ENCODE data around the gene SNX25.

SNX25 gene

GRCh38 chr4:185384930-185385331, 175.5 kb downstream of the SNX25 start:
- Histone ChIP-seq H4K20me1 (ENCODE audit: insufficient read depth) (no peaks in the 10 kb centered on the region), H3K4me2 (no peak overlapping the region), H3K4me3 (IDR thresholded peaks at IDR 0.05; ENCODE audit: insufficient read depth, low read depth, low read length) (no peak overlapping the region), H3K79me2 (ENCODE audit: insufficient read depth, low read depth) (no peaks in the 10 kb centered on the region), H3K27me3 (ENCODE audit: insufficient read depth, low read depth) (no peaks in the 10 kb centered on the region), H2AFZ (ENCODE audit: low read depth) (no peak overlapping the region), H3K4me1 (ENCODE audit: low read depth, poor library complexity, severe bottlenecking) (no peaks in the 10 kb centered on the region), H3K36me3 (ENCODE audit: insufficient read depth) (no peaks in the 10 kb centered on the region), H3K27ac (no peak overlapping the region), H3K9ac (no peak overlapping the region)
- TF ChIP-seq CTCF (conservative IDR thresholded peaks at IDR 0.05; ENCODE audit: low read depth, low read length): no peak

DNA sequence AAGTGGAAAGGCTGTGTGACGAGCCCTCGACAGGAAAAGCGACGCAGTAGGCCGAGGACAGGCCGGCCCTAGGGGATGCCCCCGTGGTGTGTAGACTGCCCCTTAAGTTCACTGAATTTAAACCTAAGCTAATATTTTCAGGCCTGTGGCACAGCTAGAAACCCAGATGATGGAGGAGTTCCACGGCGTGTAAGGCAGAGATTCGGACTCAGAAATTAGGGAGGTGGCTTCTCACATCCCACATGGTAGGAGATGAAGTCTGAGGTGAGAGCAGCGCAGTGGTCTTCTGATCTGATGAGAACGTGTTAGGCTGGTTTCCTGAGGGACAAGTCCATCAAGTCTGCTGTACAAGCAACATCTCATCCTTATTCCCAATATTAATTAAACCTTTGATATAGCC, 178.6 kb downstream of the SNX25 start:
- no peaks in the 10 kb centered on the region for H4K20me1 ChIP-seq (ENCODE audit: insufficient read depth)
- H3K27me3 ChIP-seq (ENCODE audit: insufficient read depth, low read depth): no peaks in the 10 kb centered on the region
- no peak for TF ChIP-seq CTCF (conservative IDR thresholded peaks at IDR 0.05; ENCODE audit: low read depth, low read length)
- no peaks in the 10 kb centered on the region for H3K79me2 ChIP-seq (ENCODE audit: insufficient read depth, low read depth)
- no peak overlapping the region for H3K4me3 ChIP-seq (IDR thresholded peaks at IDR 0.05; ENCODE audit: insufficient read depth, low read depth, low read length)
- no peak overlapping the region for H3K27ac ChIP-seq
- H3K4me2 ChIP-seq: no peak overlapping the region
- no peak overlapping the region for H2AFZ ChIP-seq (ENCODE audit: low read depth)
- H3K36me3 ChIP-seq (ENCODE audit: insufficient read depth): no peaks in the 10 kb centered on the region
- H3K4me1 ChIP-seq (ENCODE audit: low read depth, poor library complexity, severe bottlenecking): no peaks in the 10 kb centered on the region
- no peak overlapping the region for H3K9ac ChIP-seq

GRCh38 chr4:185390941-185391340, 181.5 kb downstream of the SNX25 start:
- no peak overlapping the region for H3K4me3 ChIP-seq (IDR thresholded peaks at IDR 0.05; ENCODE audit: insufficient read depth, low read depth, low read length)
- TF ChIP-seq CTCF (conservative IDR thresholded peaks at IDR 0.05; ENCODE audit: low read depth, low read length): no peak
- peaks cover 11% of the 10 kb centered on the region for H3K4me1 ChIP-seq (ENCODE audit: low read depth, poor library complexity, severe bottlenecking)
- no peaks in the 10 kb centered on the region for H3K27me3 ChIP-seq (ENCODE audit: insufficient read depth, low read depth)
- no peak overlapping the region for H3K9ac ChIP-seq
- H2AFZ ChIP-seq (ENCODE audit: low read depth): no peak overlapping the region
- H3K79me2 ChIP-seq (ENCODE audit: insufficient read depth, low read depth): no peaks in the 10 kb centered on the region
- no peak overlapping the region for H3K4me2 ChIP-seq
- no peaks in the 10 kb centered on the region for H4K20me1 ChIP-seq (ENCODE audit: insufficient read depth)
- H3K36me3 ChIP-seq (ENCODE audit: insufficient read depth): no peaks in the 10 kb centered on the region
- no peak overlapping the region for H3K27ac ChIP-seq

DNA sequence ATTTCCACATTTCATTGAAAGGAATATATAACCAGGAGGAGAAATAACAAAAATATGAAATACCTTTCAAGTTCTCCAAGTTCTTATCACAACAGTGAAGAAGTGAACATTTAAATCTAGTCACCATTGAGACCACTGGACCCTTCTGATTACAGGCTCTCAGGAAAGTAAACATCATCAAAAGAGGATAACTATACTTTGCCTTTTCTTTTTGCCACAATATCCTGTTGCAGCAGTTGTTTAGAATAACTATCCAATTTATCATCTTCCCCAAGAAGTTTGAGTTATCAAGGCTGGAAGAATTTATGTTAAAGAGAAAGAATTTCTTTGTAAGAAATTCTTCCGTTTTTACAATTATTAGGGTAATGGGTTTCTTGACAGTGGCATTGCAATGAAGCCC, 182.8 kb downstream of the SNX25 start:
- Histone ChIP-seq H3K27ac (no peak overlapping the region), H3K27me3 (ENCODE audit: insufficient read depth, low read depth) (no peaks in the 10 kb centered on the region), H3K4me2 (no peak overlapping the region), H3K9ac (no peak overlapping the region), H3K4me1 (ENCODE audit: low read depth, poor library complexity, severe bottlenecking) (peaks cover 16% of the 10 kb centered on the region), H3K4me3 (IDR thresholded peaks at IDR 0.05; ENCODE audit: insufficient read depth, low read depth, low read length) (no peak overlapping the region), H4K20me1 (ENCODE audit: insufficient read depth) (no peaks in the 10 kb centered on the region), H3K79me2 (ENCODE audit: insufficient read depth, low read depth) (no peaks in the 10 kb centered on the region), H2AFZ (ENCODE audit: low read depth) (no peak overlapping the region), H3K36me3 (ENCODE audit: insufficient read depth) (no peaks in the 10 kb centered on the region)
- TF ChIP-seq CTCF (conservative IDR thresholded peaks at IDR 0.05; ENCODE audit: low read depth, low read length): no peak

Measured in KMS-11 (cell line).